MM.1S (cell line): ENCODE data around the gene DDX10.

ENCODE experiments used
- DNase-seq: peaks from one replicate; pipeline ENCODE4 v3.0.0-alpha.2; 2015
- H2AFZ ChIP-seq: fragments of 300-600 bp; sonication (generic); 2 replicates; pipeline ENCODE4 v1.6.0; 2016; ENCODE audit warnings: antibody characterized with exemption, low read length
- H3F3A ChIP-seq: fragments of 300-600 bp; sonication (generic); 2 replicates; pipeline ENCODE4 v1.6.1; 2016; ENCODE audit warnings: mild to moderate bottlenecking, antibody characterized with exemption, low read length, moderate library complexity, mixed read lengths; ENCODE audit not compliant: insufficient read depth
- H3K27ac ChIP-seq: fragments of 300-600 bp; sonication (generic); 2 replicates; pipeline ENCODE4 v1.5.1; 2016; ENCODE audit warnings: mild to moderate bottlenecking, low read length
- H3K27me3 ChIP-seq: fragments of 300-600 bp; sonication (generic); replicated peaks from 2 replicates; pipeline ENCODE4 v1.6.0; 2016; ENCODE audit warnings: low read length; ENCODE audit not compliant: insufficient read depth
- H3K36me3 ChIP-seq: fragments of 300-600 bp; sonication (generic); replicated peaks from 2 replicates; pipeline ENCODE4 v1.6.1; 2016; ENCODE audit warnings: mild to moderate bottlenecking, low read length, mixed read lengths; ENCODE audit not compliant: insufficient read depth
- H3K4me1 ChIP-seq: fragments of 300-600 bp; sonication (generic); 2 replicates; pipeline ENCODE4 v1.6.1; 2016; ENCODE audit warnings: low read length, mixed read lengths
- H3K4me2 ChIP-seq: fragments of 300-600 bp; sonication (generic); 2 replicates; pipeline ENCODE4 v1.6.0; 2016; ENCODE audit warnings: low read depth, low read length
- H3K4me3 ChIP-seq: fragments of 300-600 bp; sonication (generic); 2 replicates; pipeline ENCODE4 v1.5.1; 2016; ENCODE audit warnings: low read length, mixed read lengths
- H3K79me2 ChIP-seq: fragments of 300-600 bp; sonication (generic); 2 replicates; pipeline ENCODE4 v1.6.1; 2016; ENCODE audit warnings: mixed run types, low read length, mixed read lengths
- H3K9ac ChIP-seq: fragments of 300-600 bp; sonication (generic); 2 replicates; pipeline ENCODE4 v1.6.1; 2016; ENCODE audit warnings: low read length, mixed read lengths
- H3K9me2 ChIP-seq: fragments of 300-600 bp; sonication (generic); replicated peaks from 2 replicates; pipeline ENCODE4 v1.6.1; 2016; ENCODE audit warnings: mild to moderate bottlenecking, low read length, mixed read lengths; ENCODE audit not compliant: insufficient read depth
- H3K9me3 ChIP-seq: fragments of 300-600 bp; sonication (generic); replicated peaks from 2 replicates; pipeline ENCODE4 v1.6.1; 2016; ENCODE audit warnings: mild to moderate bottlenecking, low read length, mixed read lengths; ENCODE audit not compliant: insufficient read depth
- H4K20me1 ChIP-seq: fragments of 300-600 bp; sonication (generic); 2 replicates; pipeline ENCODE4 v1.6.1; 2016; ENCODE audit warnings: mild to moderate bottlenecking, low read length, moderate library complexity, mixed read lengths; ENCODE audit not compliant: insufficient read depth
- CTCF ChIP-seq: fragments of 300-600 bp; sonication (generic); IDR thresholded peaks from 2 replicates; pipeline ENCODE4 v1.5.1; 2016; ENCODE audit warnings: antibody characterized with exemption, low read length, mixed read lengths
- EZH2 ChIP-seq: fragments of 300-600 bp; sonication (generic); optimal IDR thresholded peaks from 2 replicates; pipeline ENCODE3; 2017; ENCODE audit warnings: low read depth, mild to moderate bottlenecking, antibody characterized with exemption, low read length, mixed read lengths
- EZH2phosphoT487 ChIP-seq: fragments of 300-600 bp; sonication (generic); IDR thresholded peaks from 2 replicates; pipeline ENCODE4 v1.6.1; 2018; ENCODE audit warnings: antibody characterized with exemption, low read length

DDX10 gene

GRCh38 chr11:108797578-108798100, 132.8 kb downstream of the DDX10 start:
- no peak overlapping the region for H3K4me2 ChIP-seq
- no peaks in the 10 kb centered on the region for H3F3A ChIP-seq

DNA sequence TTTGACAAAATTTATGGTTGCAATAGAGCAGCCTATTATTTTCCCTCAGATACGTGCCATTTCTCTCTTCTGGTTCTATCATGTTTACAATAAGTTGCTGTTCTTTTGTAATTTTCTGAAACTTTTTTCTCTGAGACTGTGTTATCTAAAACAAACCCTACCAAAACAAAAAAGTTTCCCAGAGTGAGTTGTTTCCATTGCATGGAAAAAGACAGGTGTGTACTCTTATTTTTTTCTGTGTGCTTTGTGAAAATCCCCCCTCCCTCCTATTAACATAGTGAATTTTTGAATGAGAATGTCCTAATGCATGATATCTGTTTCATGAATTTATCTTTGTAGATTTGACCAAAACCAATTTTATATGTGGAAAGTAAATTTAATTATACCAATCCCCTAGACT, 137.6 kb downstream of the DDX10 start:
- Histone ChIP-seq H3K27ac (no peak overlapping the region), H3K4me1 (no peaks in the 10 kb centered on the region), H3K9me3 (no peaks in the 10 kb centered on the region), H3K27me3 (no peaks in the 10 kb centered on the region), H3K4me3 (no peak overlapping the region), H3K79me2 (peaks cover 11% of the 10 kb centered on the region; the same call in 1 of the 2 replicates), H2AFZ (no peak overlapping the region), H3K9ac (no peak overlapping the region), H3F3A (no peaks in the 10 kb centered on the region), H3K36me3 (no peaks in the 10 kb centered on the region), H4K20me1 (no peaks in the 10 kb centered on the region), H3K9me2 (no peaks in the 10 kb centered on the region), H3K4me2 (no peak overlapping the region)
- no peak for DNase-seq
- no peak for TF ChIP-seq EZH2phosphoT487
- TF ChIP-seq EZH2, result no peak
- TF ChIP-seq CTCF, result no peak

More at GRCh38 chr11:108797578-108798100, 132.8 kb downstream of the DDX10 start:
- H3K79me2 ChIP-seq, result peaks cover 11% of the 10 kb centered on the region; the same call in 1 of the 2 replicates
- no peak for DNase-seq
- H4K20me1 ChIP-seq, result no peaks in the 10 kb centered on the region
- H3K9ac ChIP-seq, result no peak overlapping the region
- no peaks in the 10 kb centered on the region for H3K9me2 ChIP-seq
- H3K9me3 ChIP-seq, result no peaks in the 10 kb centered on the region
- TF ChIP-seq EZH2phosphoT487 (no peak), CTCF (no peak), EZH2 (no peak)
- no peaks in the 10 kb centered on the region for H3K27me3 ChIP-seq
- no peaks in the 10 kb centered on the region for H3K36me3 ChIP-seq
- no peaks in the 10 kb centered on the region for H3K4me1 ChIP-seq
- no peak overlapping the region for H2AFZ ChIP-seq
- H3K27ac ChIP-seq, result no peak overlapping the region
- no peak overlapping the region for H3K4me3 ChIP-seq

DNA sequence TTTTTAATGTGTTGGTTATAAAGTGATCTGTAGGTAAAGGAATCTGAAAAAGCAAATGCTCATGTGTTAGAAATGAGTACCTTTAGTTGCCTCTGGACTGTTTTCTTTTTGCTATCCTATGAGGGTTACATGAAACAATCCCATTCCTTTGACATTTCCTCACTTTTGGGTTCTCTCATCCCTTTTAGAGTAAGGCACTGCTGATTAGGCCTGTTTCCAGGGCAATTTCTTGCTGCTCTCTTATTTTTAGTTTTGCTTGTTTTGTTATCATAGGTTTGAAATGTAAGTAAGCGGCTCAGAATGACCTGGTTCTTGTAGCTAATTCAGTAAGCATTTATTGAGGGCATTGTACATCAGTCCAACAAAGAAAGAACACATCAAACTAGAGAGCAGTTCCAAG, 138.9 kb downstream of the DDX10 start:
- no peaks in the 10 kb centered on the region for H3K9me3 ChIP-seq
- H3K9me2 ChIP-seq, result no peaks in the 10 kb centered on the region
- no peaks in the 10 kb centered on the region for H3F3A ChIP-seq
- H3K79me2 ChIP-seq, result peaks cover 10% of the 10 kb centered on the region
- TF ChIP-seq EZH2phosphoT487, result no peak
- TF ChIP-seq EZH2, result no peak
- no peak for TF ChIP-seq CTCF
- no peaks in the 10 kb centered on the region for H3K36me3 ChIP-seq
- H3K27me3 ChIP-seq, result no peaks in the 10 kb centered on the region
- no peak overlapping the region for H3K4me3 ChIP-seq
- no peak overlapping the region for H3K27ac ChIP-seq
- H4K20me1 ChIP-seq, result no peaks in the 10 kb centered on the region
- H3K4me1 ChIP-seq, result no peaks in the 10 kb centered on the region
- DNase-seq, result no peak
- H2AFZ ChIP-seq, result no peak overlapping the region
- no peak overlapping the region for H3K4me2 ChIP-seq
- no peak overlapping the region for H3K9ac ChIP-seq
